Mucosa of stomach (tissue), 1 donor: Measurements from ENCODE around the gene GLT1D1.

Experiments
- H3K27me3 ChIP-seq: one replicate; pipeline ENCODE4 v1.7.0; 2013; ENCODE audit warnings: mild to moderate bottlenecking, low read length; ENCODE audit not compliant: control insufficient read depth, insufficient read depth
- H3K36me3 ChIP-seq: one replicate; pipeline ENCODE4 v1.7.0; 2013; ENCODE audit warnings: low read length; ENCODE audit not compliant: control insufficient read depth, insufficient read depth
- H3K4me1 ChIP-seq: one replicate; pipeline ENCODE4 v1.7.0; 2013; ENCODE audit warnings: mild to moderate bottlenecking, low read length; ENCODE audit not compliant: control insufficient read depth, insufficient read depth
- H3K4me3 ChIP-seq: one replicate; pipeline ENCODE4 v1.7.0; 2013; ENCODE audit warnings: low read length
- H3K9ac ChIP-seq: one replicate; pipeline ENCODE4 v1.7.0; 2013; ENCODE audit warnings: mild to moderate bottlenecking, low read length, moderate library complexity
- H3K9me3 ChIP-seq: one replicate; pipeline ENCODE4 v1.7.0; 2013; ENCODE audit warnings: mild to moderate bottlenecking, low read length, moderate library complexity; ENCODE audit not compliant: control insufficient read depth
- donor health status: Pancreatic carcinoma.

The GLT1D1 gene

GRCh38 chr12:129005416-129005815 is 152.1 kb downstream of the GLT1D1 start:
- Histone ChIP-seq H3K9ac (no peak overlapping the region), H3K9me3 (no peaks in the 10 kb centered on the region), H3K27me3 (no peaks in the 10 kb centered on the region), H3K36me3 (no peaks in the 10 kb centered on the region), H3K4me3 (no peak overlapping the region), H3K4me1 (no peaks in the 10 kb centered on the region)

- no peaks in the 10 kb centered on the region for H3K9me3 ChIP-seq
- no peak overlapping the region for H3K9ac ChIP-seq
- no peaks in the 10 kb centered on the region for H3K36me3 ChIP-seq
- no peaks in the 10 kb centered on the region for H3K4me1 ChIP-seq
- H3K27me3 ChIP-seq, result no peaks in the 10 kb centered on the region
- no peak overlapping the region for H3K4me3 ChIP-seq
Measured at GRCh38 chr12:129005829-129006228, 152.6 kb downstream of the GLT1D1 start.

- Histone ChIP-seq H3K4me1 (no peaks in the 10 kb centered on the region), H3K27me3 (no peaks in the 10 kb centered on the region), H3K9ac (no peak overlapping the region), H3K9me3 (no peaks in the 10 kb centered on the region), H3K36me3 (no peaks in the 10 kb centered on the region), H3K4me3 (no peak overlapping the region)
Measured at GRCh38 chr12:129009833-129010622, 156.8 kb downstream of the GLT1D1 start.

- Histone ChIP-seq H3K27me3 (no peaks in the 10 kb centered on the region), H3K9ac (no peak overlapping the region), H3K36me3 (no peaks in the 10 kb centered on the region), H3K4me3 (no peak overlapping the region), H3K4me1 (no peaks in the 10 kb centered on the region), H3K9me3 (no peaks in the 10 kb centered on the region)
Measured at GRCh38 chr12:129016159-129016558, 162.9 kb downstream of the GLT1D1 start.

GRCh38 chr12:129025055-129025454 is 171.8 kb downstream of the GLT1D1 start:
- H3K36me3 ChIP-seq, result no peaks in the 10 kb centered on the region
- no peaks in the 10 kb centered on the region for H3K9me3 ChIP-seq
- no peaks in the 10 kb centered on the region for H3K4me1 ChIP-seq
- no peaks in the 10 kb centered on the region for H3K27me3 ChIP-seq
- no peak overlapping the region for H3K4me3 ChIP-seq
- no peak overlapping the region for H3K9ac ChIP-seq

GRCh38 chr12:129028844-129029243 is 175.6 kb downstream of the GLT1D1 start:
- H3K4me1 ChIP-seq, result no peaks in the 10 kb centered on the region
- no peaks in the 10 kb centered on the region for H3K9me3 ChIP-seq
- H3K4me3 ChIP-seq, result no peak overlapping the region
- no peak overlapping the region for H3K9ac ChIP-seq
- H3K36me3 ChIP-seq, result no peaks in the 10 kb centered on the region
- no peaks in the 10 kb centered on the region for H3K27me3 ChIP-seq
